Tibial nerve (tissue), 4 donors: Measurements from ENCODE around the gene CCAR1. TPM values are rescaled to one million over a fixed set of nuclear protein-coding genes. Genes with fewer than 3 reads are reported as not detected.

Experiments used
- DNase-seq, 2 donors: peaks; one replicate each; pipeline ENCODE4 v3.0.0-alpha.2; 2019; ENCODE audit warnings: low spot score in 2 of 2
- H3K27ac ChIP-seq, 4 donors: fragments of 200-600 bp; sonication (generic) in 3 of 4; one replicate each; pipeline ENCODE4 v1.5.1; 2017 to 2019; ENCODE audit warnings: mild to moderate bottlenecking in 1 of 4
- H3K27me3 ChIP-seq, 2 donors: fragments of 200-600 bp; sonication (generic) in 1 of 2; one replicate each; pipeline versions ENCODE4 v1.5.1 to v1.6.0; 2017 to 2019
- H3K36me3 ChIP-seq, 3 donors: fragments of 200-600 bp; sonication (generic); one replicate each; pipeline ENCODE4 v1.5.1; 2018 to 2019
- H3K4me1 ChIP-seq, 4 donors: fragments of 200-600 bp; sonication (generic) in 3 of 4; one replicate each; pipeline ENCODE4 v1.5.1; 2017 to 2019
- H3K4me3 ChIP-seq, 4 donors: fragments of 200-600 bp; sonication (generic) in 3 of 4; one replicate each; pipeline ENCODE4 v1.5.1; 2017 to 2019; ENCODE audit warnings: mild to moderate bottlenecking in 1 of 4, moderate library complexity in 1 of 4
- H3K9me3 ChIP-seq, 4 donors: fragments of 200-600 bp; sonication (generic) in 3 of 4; one replicate each; pipeline ENCODE4 v1.5.1; 2017 to 2019
- CTCF ChIP-seq, 5 experiments: fragments of 200-600 bp in 3 of 5; fragments of 450-650 bp in 2 of 5; sonication (generic) in 3 of 5; IDR thresholded peaks; one replicate each; pipeline ENCODE4 v1.5.1; 2016 to 2019; ENCODE audit warnings: antibody characterized with exemption in 5 of 5, mild to moderate bottlenecking in 3 of 5, moderate library complexity in 2 of 5
- EP300 ChIP-seq, 2 donors: sonication (generic); formaldehyde crosslinking; IDR thresholded peaks; one replicate each; pipeline ENCODE4 v1.6.1; 2017; ENCODE audit warnings: antibody characterized with exemption in 2 of 2, mild to moderate bottlenecking in 1 of 2
- POLR2A ChIP-seq, 2 donors: fragments of 450-650 bp; IDR thresholded peaks; one replicate each; pipeline ENCODE4 v1.6.1; 2017; ENCODE audit warnings: antibody characterized with exemption in 2 of 2, mild to moderate bottlenecking in 2 of 2, moderate library complexity in 2 of 2
- WGBS, 2 donors: methylation state at CpG; one replicate each; pipeline ENCODE4 v1.1.5; 2018; 5-methylcytosine and 5-hydroxymethylcytosine counted together
- total RNA-seq, 4 donors: library from RNA; depleted of rRNA; stranded (reverse); fragments of >200 nt; gene quantifications; one replicate each; pipeline ENCODE4 v1.1.0, GENCODE V29; 2016

The CCAR1 gene
- total RNA-seq: 10 to 100 TPM; 45.4 to 88.5 (median 53.5) TPM

- Histone ChIP-seq H3K9me3 (no peaks in the 10 kb centered on the region), H3K4me1 (peaks cover 0 to 11% (median 7%) of the 10 kb centered on the region in 4 donors), H3K27ac (peak within 1 kb of the TSS; percentile 90 to 94 (median 92)), H3K27me3 (no peaks in the 10 kb centered on the region), H3K36me3 (peaks cover 0 to 27% (median 4%) of the 10 kb centered on the region in 3 donors), H3K4me3 (peak within 1 kb of the TSS; percentile 80 to 97 (median 86))
- TF ChIP-seq POLR2A (IDR thresholded peaks at IDR 0.05) (peak; percentile 47 to 67), CTCF (IDR thresholded peaks at IDR 0.05) (no peak), EP300 (IDR thresholded peaks at IDR 0.05) (peak; percentile 68 to 96)
- DNase-seq: peak; percentile 91 to 96
- 0% methylated on average over 41 to 48 of the region's 72 CpGs for WGBS, 2 donors
These were observed at the start of gene CCAR1 for GRCh38 chr10:68720793-68721672. TSS of gene CCAR1 (plus strand) at chr10:68721239. CDS start at chr10:68722505, 1,266 bp downstream.

GRCh38 chr10:68684413-68684812 is 36.6 kb upstream of the CCAR1 start:
- Histone ChIP-seq H3K27me3 (no peaks in the 10 kb centered on the region), H3K27ac (no peak overlapping the region), H3K4me1 (no peaks in the 10 kb centered on the region), H3K9me3 (no peaks in the 10 kb centered on the region), H3K4me3 (no peak overlapping the region), H3K36me3 (peaks cover 0 to 72% (median 4%) of the 10 kb centered on the region in 3 donors)
- DNase-seq: no peak
- no peak for TF ChIP-seq POLR2A (IDR thresholded peaks at IDR 0.05)
- no peak for TF ChIP-seq CTCF (IDR thresholded peaks at IDR 0.05)
- 90% methylated on average over 3 of the region's 3 CpGs for WGBS, 2 donors

GRCh38 chr10:68696018-68696417 is 25.0 kb upstream of the CCAR1 start:
- TF ChIP-seq POLR2A (IDR thresholded peaks at IDR 0.05) (no peak), EP300 (IDR thresholded peaks at IDR 0.05) (no peak), CTCF (IDR thresholded peaks at IDR 0.05) (no peak)
- 83 to 100% methylated on average over 1 of the region's 1 CpG for WGBS, 2 donors
- no peaks in the 10 kb centered on the region for H3K4me1 ChIP-seq

GRCh38 chr10:68697106-68697505 is 23.9 kb upstream of the CCAR1 start:
- no peak overlapping the region for H3K4me3 ChIP-seq
- TF ChIP-seq POLR2A (IDR thresholded peaks at IDR 0.05): no peak
- TF ChIP-seq EP300 (IDR thresholded peaks at IDR 0.05): no peak
- TF ChIP-seq CTCF (IDR thresholded peaks at IDR 0.05): no peak
- H3K27ac ChIP-seq: no peak overlapping the region
- no peaks in the 10 kb centered on the region for H3K27me3 ChIP-seq
- DNase-seq: no peak
- no peaks in the 10 kb centered on the region for H3K36me3 ChIP-seq
- H3K4me1 ChIP-seq: no peaks in the 10 kb centered on the region
- WGBS, 2 donors: 92 to 98% methylated on average over 1 of the region's 1 CpG
- H3K9me3 ChIP-seq: no peaks in the 10 kb centered on the region

More at GRCh38 chr10:68696018-68696417, 25.0 kb upstream of the CCAR1 start:
- no peak for DNase-seq
- Histone ChIP-seq H3K9me3 (no peaks in the 10 kb centered on the region), H3K27me3 (no peaks in the 10 kb centered on the region), H3K4me3 (no peak overlapping the region), H3K27ac (no peak overlapping the region), H3K36me3 (peaks cover 0 to 7% (median 0%) of the 10 kb centered on the region in 3 donors)

- 67 to 69% methylated on average over 1 of the region's 1 CpG for WGBS, 2 donors
- Histone ChIP-seq H3K27me3 (no peaks in the 10 kb centered on the region), H3K9me3 (no peaks in the 10 kb centered on the region), H3K4me3 (no peak overlapping the region), H3K36me3 (no peaks in the 10 kb centered on the region), H3K4me1 (no peaks in the 10 kb centered on the region), H3K27ac (no peak overlapping the region)
- DNase-seq: no peak
- TF ChIP-seq POLR2A (IDR thresholded peaks at IDR 0.05) (no peak), CTCF (IDR thresholded peaks at IDR 0.05) (no peak), EP300 (IDR thresholded peaks at IDR 0.05) (no peak)
These were observed 20.8 kb upstream of the CCAR1 start for GRCh38 chr10:68700197-68700596.
